Ishikawa (cell line): ENCODE data around the gene FHIT.

Experiments used
- CEBPB ChIP-seq: IDR thresholded peaks from 2 replicates; pipeline ENCODE4 v1.6.1; 2012
- TEAD4 ChIP-seq: IDR thresholded peaks from 2 replicates; pipeline ENCODE4 v1.6.1; 2012

DNA sequence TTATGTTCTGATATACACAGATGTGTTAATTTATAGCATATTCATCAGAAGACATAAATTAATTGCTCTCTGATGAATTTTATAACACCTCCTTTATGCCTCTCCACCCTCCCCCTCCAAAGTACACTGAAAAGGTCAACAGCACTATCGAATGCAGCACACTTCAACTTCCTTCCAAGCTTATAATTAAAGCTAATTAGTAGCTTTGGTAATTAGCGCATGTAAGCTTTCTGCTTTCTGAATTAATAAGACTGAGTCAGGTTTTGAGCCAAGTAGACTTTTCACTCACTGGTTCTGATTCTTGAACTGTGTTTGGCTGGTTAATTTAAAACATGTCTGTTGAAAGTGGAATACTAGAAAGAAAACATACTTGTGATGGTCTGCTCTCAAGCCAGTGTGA is 1440.6 kb downstream of the FHIT start:
- no peak for TF ChIP-seq TEAD4
- no peak for TF ChIP-seq CEBPB
